Gastrocnemius medialis (tissue), 4 donors: ENCODE data around the gene ZNF488. TPM values are rescaled to one million over a fixed set of nuclear protein-coding genes. Genes with fewer than 3 reads are reported as not detected.

ENCODE experiments used
- ATAC-seq, 2 donors: fragments of 150-250 bp; one replicate each; pipeline ENCODE4 v1.9.1; 2016
- DNase-seq, 2 donors: peaks; one replicate each; pipeline ENCODE4 v3.0.0-alpha.2; 2019
- H3K27ac ChIP-seq, 4 donors: fragments of 200-600 bp; sonication (generic); 1 replicate in 1 of 4; 2 replicates in 3 of 4; pipeline ENCODE4 v1.5.1; 2016 to 2018; ENCODE audit warnings: mild to moderate bottlenecking in 2 of 4, moderate library complexity in 1 of 4
- H3K27me3 ChIP-seq, 3 donors: fragments of 200-600 bp; sonication (generic) in 2 of 3; 1 replicate in 1 of 3; 2 replicates in 2 of 3; pipeline versions ENCODE4 v1.5.1 to v1.6.0; 2016 to 2019; ENCODE audit warnings: mild to moderate bottlenecking in 1 of 3, moderate library complexity in 1 of 3
- H3K36me3 ChIP-seq, 2 donors: fragments of 200-600 bp; sonication (generic) in 1 of 2; one replicate each; pipeline ENCODE4 v1.5.1; 2017 to 2018
- H3K4me1 ChIP-seq, 2 donors: fragments of 200-600 bp; sonication (generic) in 1 of 2; one replicate each; pipeline ENCODE4 v1.5.1; 2016 to 2017; ENCODE audit warnings: mild to moderate bottlenecking in 2 of 2
- H3K4me3 ChIP-seq, 4 donors: fragments of 200-600 bp; sonication (generic) in 3 of 4; 1 replicate in 1 of 4; 2 replicates in 3 of 4; pipeline ENCODE4 v1.5.1; 2016 to 2019; ENCODE audit warnings: mild to moderate bottlenecking in 2 of 4
- H3K9me3 ChIP-seq, 3 donors: fragments of 200-600 bp; sonication (generic) in 2 of 3; 1 replicate in 1 of 3; 2 replicates in 2 of 3; pipeline ENCODE4 v1.5.1; 2016 to 2019
- POLR2A ChIP-seq, 2 donors: fragments of 450-650 bp; IDR thresholded peaks; one replicate each; pipeline ENCODE4 v1.6.1; 2017; ENCODE audit warnings: antibody characterized with exemption in 2 of 2, mild to moderate bottlenecking in 2 of 2, moderate library complexity in 2 of 2
- in situ Hi-C, 4 donors: fragments of 200-750 bp; cut with MboI; loops; one replicate each; pipeline versions ENCODE4 v1.15.0 to v1.8.0; 2017; ENCODE audit warnings: low sequenced_read_pairs in 4 of 4
- intact Hi-C: fragments of 100-400 bp; cut with DNase I; formaldehyde crosslinking; loops from one replicate; pipeline ENCODE4 v1.15.1; 2023; ENCODE audit warnings: low total_unique reads
- total RNA-seq, 4 donors: library from RNA; depleted of rRNA; stranded (reverse); fragments of >200 nt; gene quantifications; one replicate each; pipeline versions ENCODE4 v1.1.0 to v1.2.3, GENCODE V29; 2016
- TF ChIP-seq, protein P1 (sequence below), 5 experiments: fragments of 450-650 bp in 3 of 5; fragments of 200-600 bp in 2 of 5; sonication (generic) in 2 of 5; IDR thresholded peaks in 4 of 5; conservative IDR thresholded peaks in 1 of 5; 1 replicate in 4 of 5; 2 replicates in 1 of 5; pipeline ENCODE4 v1.5.1; 2016 to 2019; ENCODE audit warnings: antibody characterized with exemption in 5 of 5, mild to moderate bottlenecking in 3 of 5, moderate library complexity in 3 of 5

Gene ZNF488
- total RNA-seq, 4 donors from 2014 or later: not detected

DNA sequence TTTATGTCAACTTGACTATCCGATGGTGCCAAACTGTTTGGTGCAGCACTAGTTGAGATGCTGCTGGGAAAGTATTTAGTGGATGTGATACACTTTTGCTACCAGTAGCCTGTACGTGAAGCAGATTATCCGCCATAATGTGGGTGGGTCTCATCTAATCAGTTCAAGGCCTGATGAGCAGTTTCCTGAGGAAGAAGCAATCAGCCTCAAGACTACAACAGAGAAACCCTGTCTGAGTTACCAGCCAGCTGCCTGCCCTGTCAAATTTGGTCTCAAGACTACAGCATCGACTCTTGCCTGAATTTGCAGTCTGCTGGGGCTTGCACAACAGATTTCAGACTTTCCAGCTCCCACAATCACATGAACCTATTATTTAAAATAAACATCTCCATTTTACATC lies 46.8 kb downstream of the ZNF488 start:
- Histone ChIP-seq H3K4me1 (no peaks in the 10 kb centered on the region), H3K27ac (no peak overlapping the region), H3K4me3 (no peak overlapping the region), H3K27me3 (no peaks in the 10 kb centered on the region), H3K36me3 (no peaks in the 10 kb centered on the region), H3K9me3 (no peaks in the 10 kb centered on the region)
- in situ Hi-C loops: no loop called here
- intact Hi-C loops: no loop called here
- ATAC-seq (no peak), DNase-seq (no peak)
- no peak for TF ChIP-seq POLR2A (IDR thresholded peaks at IDR 0.05)

DNA sequence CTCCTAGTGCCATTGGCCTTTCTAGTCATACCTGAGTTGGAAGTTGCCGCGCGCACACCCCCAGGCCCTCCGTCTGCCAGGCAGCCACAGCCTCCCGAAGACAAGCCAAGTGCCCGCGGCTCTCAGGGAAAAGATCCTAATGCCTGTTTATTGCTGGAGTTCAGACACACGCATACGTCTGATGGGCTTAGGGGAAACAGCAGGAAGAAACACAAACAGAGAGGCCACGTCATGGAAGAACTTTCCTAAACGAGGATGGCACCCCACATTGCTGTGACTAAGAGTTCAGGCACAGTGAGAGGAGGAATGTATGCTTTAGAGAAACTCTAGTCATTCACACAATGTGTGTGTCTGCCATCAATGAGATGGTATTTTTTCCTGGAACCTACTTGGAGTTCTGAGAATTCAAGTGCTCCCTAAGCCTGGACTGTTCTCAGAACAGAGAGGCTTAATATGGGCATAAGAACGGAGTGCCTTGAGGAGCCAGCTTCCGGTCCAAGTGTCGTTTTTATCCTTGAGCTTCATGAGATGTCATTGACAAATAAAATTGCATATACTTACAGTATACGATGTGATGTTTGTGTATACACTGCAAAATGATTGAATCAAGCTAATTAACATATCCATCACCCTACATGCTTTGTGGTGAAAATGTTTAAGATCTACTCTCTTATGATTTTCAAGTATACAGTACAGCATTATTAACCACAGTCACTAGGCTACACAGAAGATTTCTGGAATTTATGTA lies 47.5 kb downstream of the ZNF488 start:
- no peak for ATAC-seq
- Histone ChIP-seq H3K27me3 (no peaks in the 10 kb centered on the region), H3K4me3 (no peak overlapping the region), H3K4me1 (no peaks in the 10 kb centered on the region), H3K27ac (no peak overlapping the region), H3K9me3 (no peaks in the 10 kb centered on the region), H3K36me3 (no peaks in the 10 kb centered on the region)
- DNase-seq: no peak
- intact Hi-C loops (no loop called here), in situ Hi-C loops (no loop called here)
- TF ChIP-seq, protein P1, sequence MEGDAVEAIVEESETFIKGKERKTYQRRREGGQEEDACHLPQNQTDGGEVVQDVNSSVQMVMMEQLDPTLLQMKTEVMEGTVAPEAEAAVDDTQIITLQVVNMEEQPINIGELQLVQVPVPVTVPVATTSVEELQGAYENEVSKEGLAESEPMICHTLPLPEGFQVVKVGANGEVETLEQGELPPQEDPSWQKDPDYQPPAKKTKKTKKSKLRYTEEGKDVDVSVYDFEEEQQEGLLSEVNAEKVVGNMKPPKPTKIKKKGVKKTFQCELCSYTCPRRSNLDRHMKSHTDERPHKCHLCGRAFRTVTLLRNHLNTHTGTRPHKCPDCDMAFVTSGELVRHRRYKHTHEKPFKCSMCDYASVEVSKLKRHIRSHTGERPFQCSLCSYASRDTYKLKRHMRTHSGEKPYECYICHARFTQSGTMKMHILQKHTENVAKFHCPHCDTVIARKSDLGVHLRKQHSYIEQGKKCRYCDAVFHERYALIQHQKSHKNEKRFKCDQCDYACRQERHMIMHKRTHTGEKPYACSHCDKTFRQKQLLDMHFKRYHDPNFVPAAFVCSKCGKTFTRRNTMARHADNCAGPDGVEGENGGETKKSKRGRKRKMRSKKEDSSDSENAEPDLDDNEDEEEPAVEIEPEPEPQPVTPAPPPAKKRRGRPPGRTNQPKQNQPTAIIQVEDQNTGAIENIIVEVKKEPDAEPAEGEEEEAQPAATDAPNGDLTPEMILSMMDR (IDR thresholded peaks at IDR 0.05 in 4 of 5, conservative IDR thresholded peaks at IDR 0.05 in 1 of 5): no peak
- TF ChIP-seq POLR2A (IDR thresholded peaks at IDR 0.05): no peak

DNA sequence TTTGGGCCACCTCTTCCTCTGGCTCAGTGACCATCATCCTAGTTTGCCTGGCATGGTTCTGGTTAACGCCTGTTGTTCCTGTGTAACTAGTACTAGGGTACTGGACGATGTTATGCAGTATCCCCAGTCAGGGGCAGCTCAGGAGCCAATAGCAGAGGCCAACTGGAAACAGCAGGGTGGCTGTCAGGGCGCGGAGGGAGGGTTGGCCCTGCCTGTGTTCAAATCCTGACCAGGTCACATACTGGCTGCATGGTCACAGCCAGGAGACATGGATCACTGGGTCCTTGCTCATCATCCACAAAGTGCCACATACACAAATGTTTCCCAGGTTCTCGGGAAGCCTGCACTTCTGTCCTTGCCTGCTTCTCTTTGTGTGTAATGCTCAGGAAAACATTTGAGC lies 48.2 kb downstream of the ZNF488 start:
- H3K36me3 ChIP-seq: no peaks in the 10 kb centered on the region
- no peaks in the 10 kb centered on the region for H3K9me3 ChIP-seq
- intact Hi-C loops: no loop called here
- no peak overlapping the region for H3K4me3 ChIP-seq
- no peak for ATAC-seq
- TF ChIP-seq, protein P1 (IDR thresholded peaks at IDR 0.05 in 4 of 5, conservative IDR thresholded peaks at IDR 0.05 in 1 of 5): no peak
- no peak for TF ChIP-seq POLR2A (IDR thresholded peaks at IDR 0.05)
- H3K27me3 ChIP-seq: no peaks in the 10 kb centered on the region
- H3K4me1 ChIP-seq: no peaks in the 10 kb centered on the region
- H3K27ac ChIP-seq: no peak overlapping the region
- no peak for DNase-seq
- in situ Hi-C loops: no loop called here

DNA sequence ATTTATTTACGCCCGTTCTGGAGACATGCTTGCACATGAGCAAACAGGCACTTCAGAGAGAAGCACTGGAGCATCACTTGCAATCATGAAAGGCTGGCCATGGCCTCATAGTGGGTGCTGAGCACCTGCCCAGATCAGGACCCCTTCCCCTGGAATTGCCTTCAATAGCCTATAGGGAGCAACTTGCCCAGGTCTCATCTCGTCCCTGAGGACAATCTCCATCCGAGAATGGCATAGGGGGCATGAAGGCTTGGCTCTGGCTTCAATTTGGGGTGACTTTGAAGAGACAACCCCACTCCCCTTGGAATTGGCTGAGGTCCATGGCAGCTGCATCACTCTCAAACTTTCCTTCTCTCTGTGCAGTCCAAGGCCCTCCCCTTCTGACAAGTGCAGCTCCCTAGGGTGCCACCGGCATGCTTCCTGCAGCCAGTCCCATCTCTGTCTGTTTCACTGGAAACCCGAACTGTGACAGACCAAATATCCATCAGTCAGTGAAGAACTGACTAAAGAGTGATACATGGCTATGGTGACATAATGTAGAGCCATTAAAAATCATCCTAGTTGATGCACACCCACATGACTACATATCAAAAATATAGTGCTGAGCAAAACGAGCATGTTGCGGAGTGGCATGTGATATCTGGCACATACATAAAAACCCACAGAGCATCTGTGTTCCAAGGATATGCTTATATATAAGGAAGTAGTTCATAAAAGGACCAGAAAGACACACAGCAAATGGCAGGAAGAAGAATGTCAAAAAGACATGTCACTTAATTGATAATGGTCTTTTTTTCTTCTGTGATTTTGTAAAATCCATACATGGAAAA lies 49.4 kb downstream of the ZNF488 start:
- Histone ChIP-seq H3K27ac (no peak overlapping the region), H3K27me3 (no peaks in the 10 kb centered on the region), H3K9me3 (no peaks in the 10 kb centered on the region), H3K4me3 (no peak overlapping the region), H3K4me1 (no peaks in the 10 kb centered on the region), H3K36me3 (no peaks in the 10 kb centered on the region)
- in situ Hi-C loops: no loop called here
- TF ChIP-seq, protein P1 (IDR thresholded peaks at IDR 0.05 in 4 of 5, conservative IDR thresholded peaks at IDR 0.05 in 1 of 5): no peak
- no peak for TF ChIP-seq POLR2A (IDR thresholded peaks at IDR 0.05)
- intact Hi-C loops: no loop called here
- DNase-seq (no peak), ATAC-seq (no peak)

DNA sequence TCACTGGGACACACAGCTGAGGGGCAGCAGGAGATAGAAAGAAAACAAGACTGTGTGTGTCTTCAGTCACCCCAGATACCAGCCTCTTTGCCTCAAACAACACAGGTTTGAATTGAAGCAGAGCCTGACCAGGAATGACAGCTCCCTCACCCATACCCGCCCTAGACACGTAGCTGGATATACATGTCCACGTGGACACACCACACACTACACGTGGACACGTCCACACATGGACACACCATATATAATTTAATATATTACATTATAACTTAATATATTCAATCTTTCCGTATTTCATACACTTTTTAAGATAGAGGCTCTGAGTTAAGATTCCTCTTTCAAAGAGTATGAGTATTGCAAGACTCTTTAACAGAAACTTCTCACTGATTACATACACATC lies 50.6 kb downstream of the ZNF488 start:
- intact Hi-C loops: no loop called here

More for the DNA sequence above, 50.6 kb downstream of the ZNF488 start:
- DNase-seq (no peak), ATAC-seq (no peak)
- no peaks in the 10 kb centered on the region for H3K27me3 ChIP-seq
- H3K27ac ChIP-seq: no peak overlapping the region
- no peaks in the 10 kb centered on the region for H3K9me3 ChIP-seq
- no peak overlapping the region for H3K4me3 ChIP-seq
- no peaks in the 10 kb centered on the region for H3K4me1 ChIP-seq
- TF ChIP-seq POLR2A (IDR thresholded peaks at IDR 0.05): no peak
- TF ChIP-seq, protein P1 (IDR thresholded peaks at IDR 0.05 in 4 of 5, conservative IDR thresholded peaks at IDR 0.05 in 1 of 5): no peak
- no peaks in the 10 kb centered on the region for H3K36me3 ChIP-seq
- in situ Hi-C loops: no loop called here
